HUDEP-2 (cell line): ENCODE measurements around the gene SORL1.

ENCODE experiments used
- DNase-seq, 76 experiments: peaks; one replicate each; lab custom pipeline; 2025; ENCODE audit not compliant: unreplicated experiment in 76 of 76; lab: John Stamatoyannopoulos, UW

The SORL1 gene

GRCh38 chr11:121672630-121673487 is 220.7 kb downstream of the SORL1 start:
- DNase-seq = no peak

GRCh38 chr11:121681550-121682268 is 229.6 kb downstream of the SORL1 start:
- no peak for DNase-seq
